ENCODE data around the gene GMPR. TPM values are rescaled to one million over a fixed set of nuclear protein-coding genes. Genes with fewer than 3 reads are reported as not detected.
A peak's percentile ranks its signal among the peaks of the same experiment; 100 is the strongest.

The GMPR gene
- total RNA-seq (2014; rRNA removed; shearing (Covaris generic)) = 2.4 and 2.9 TPM in 2 replicates
- polyA plus RNA-seq (2015; cell fraction: cytosol; rRNA removed) = 1.7 and 2.1 TPM in 2 replicates
- 0.67 and 1.4 TPM in 2 replicates for polyA plus RNA-seq (2015; cell fraction: nucleus; rRNA removed)

- peak; percentile 23 for DNase-seq (ENCODE audit: low read depth)
Observed at GRCh38 chr6:16238057-16238962, at the start of gene GMPR. TSS of gene GMPR (plus strand) at chr6:16238587. CDS start at chr6:16238694, 107 bp downstream.

GRCh38 chr6:16190214-16190613 lies 48.2 kb upstream of the GMPR start:
- no peak for DNase-seq (ENCODE audit: low read depth)

GRCh38 chr6:16196260-16196983 lies 42.0 kb upstream of the GMPR start:
- no peak for DNase-seq (ENCODE audit: low read depth)

GRCh38 chr6:16196984-16197546 lies 41.3 kb upstream of the GMPR start:
- no peak for DNase-seq (ENCODE audit: low read depth)

GRCh38 chr6:16198061-16198705 lies 40.2 kb upstream of the GMPR start:
- DNase-seq (ENCODE audit: low read depth) = no peak

- DNase-seq (ENCODE audit: low read depth) = no peak
Observed at GRCh38 chr6:16199804-16200203, 38.6 kb upstream of the GMPR start.

GRCh38 chr6:16200321-16200883 lies 38.0 kb upstream of the GMPR start:
- no peak for DNase-seq (ENCODE audit: low read depth)

- DNase-seq (ENCODE audit: low read depth) = no peak
Observed at GRCh38 chr6:16201706-16202105, 36.7 kb upstream of the GMPR start.

GRCh38 chr6:16204653-16205376 lies 33.6 kb upstream of the GMPR start:
- DNase-seq (ENCODE audit: low read depth) = no peak

- no peak for DNase-seq (ENCODE audit: low read depth)
Observed at GRCh38 chr6:16205377-16206144, 32.8 kb upstream of the GMPR start.

GRCh38 chr6:16206595-16207037 lies 31.8 kb upstream of the GMPR start:
- peak; percentile 91 for DNase-seq (ENCODE audit: low read depth)

GRCh38 chr6:16208989-16209388 lies 29.4 kb upstream of the GMPR start:
- no peak for DNase-seq (ENCODE audit: low read depth)

- no peak for DNase-seq (ENCODE audit: low read depth)
Observed at GRCh38 chr6:16209539-16209938, 28.8 kb upstream of the GMPR start.

- DNase-seq (ENCODE audit: low read depth) = no peak
Observed at GRCh38 chr6:16212276-16212675, 26.1 kb upstream of the GMPR start.

GRCh38 chr6:16216501-16217155 lies 21.8 kb upstream of the GMPR start:
- no peak for DNase-seq (ENCODE audit: low read depth)

GRCh38 chr6:16217156-16217721 lies 21.1 kb upstream of the GMPR start:
- no peak for DNase-seq (ENCODE audit: low read depth)

- DNase-seq (ENCODE audit: low read depth) = no peak
Observed at GRCh38 chr6:16222826-16223225, 15.6 kb upstream of the GMPR start.

- DNase-seq (ENCODE audit: low read depth) = no peak
Observed at GRCh38 chr6:16223362-16223761, 15.0 kb upstream of the GMPR start.

- DNase-seq (ENCODE audit: low read depth) = no peak
Observed at GRCh38 chr6:16224409-16224808, 14.0 kb upstream of the GMPR start.

Measured in HT1080 (cell line).